Activated T-helper 1 cell treated with anti-CD3 and anti-CD28 coated beads, Interleukin-12 subunit alpha, Interleukin-12 subunit beta, Interleukin-2, Interleukin-4 antibody, amounts not matched to agents 30 ng/mL and 10 ng/mL and 1 ng/mL, durations not matched to agents 14 hours and 24 hours and 36 hours (primary cell): ENCODE results near the gene IRX2. TPM values are rescaled to one million over a fixed set of nuclear protein-coding genes. Genes with fewer than 3 reads are reported as not detected.
A peak's percentile ranks its signal among the peaks of the same experiment; 100 is the strongest.

Source experiments
- DNase-seq: peaks from one replicate; pipeline ENCODE4 v3.0.0; 2021; ENCODE audit warnings: low spot score
- H3K27ac Mint-ChIP-seq: one replicate; pipeline ENCODE4 v1.8.0; 2021; ENCODE audit warnings: mild to moderate bottlenecking, mixed read lengths
- H3K27me3 Mint-ChIP-seq: one replicate; pipeline ENCODE4 v1.8.0; 2022; ENCODE audit warnings: mild to moderate bottlenecking, moderate library complexity, mixed read lengths; ENCODE audit not compliant: insufficient read depth
- H3K36me3 Mint-ChIP-seq: one replicate; pipeline ENCODE4 v1.8.0; 2021; ENCODE audit warnings: low read depth, mixed read lengths
- H3K4me1 Mint-ChIP-seq: one replicate; pipeline ENCODE4 v1.8.0; 2021; ENCODE audit warnings: low read depth, mixed read lengths
- H3K4me3 Mint-ChIP-seq: one replicate; pipeline ENCODE4 v1.8.0; 2021; ENCODE audit warnings: mild to moderate bottlenecking, moderate library complexity, mixed read lengths
- H3K9me3 Mint-ChIP-seq: one replicate; pipeline ENCODE4 v1.8.0; 2021; ENCODE audit warnings: mixed read lengths
- intact Hi-C: fragments of 100-400 bp; cut with micrococcal nuclease; formaldehyde crosslinking; loops from one replicate; pipeline ENCODE4 v1.15.1; 2024
- total RNA-seq: library from RNA; stranded (reverse); gene quantifications from 2 replicates; pipeline ENCODE4 v1.2.3, GENCODE V29; 2022

Gene IRX2
- total RNA-seq: not detected in 2 replicates

- Mint-ChIP-seq H3K27me3 (peaks cover 53% of the 10 kb centered on the region), H3K27ac (peak within 1 kb of the TSS; percentile 74), H3K4me3 (no peak within 1 kb of the TSS), H3K4me1 (no peaks in the 10 kb centered on the region), H3K36me3 (peaks cover 3% of the 10 kb centered on the region), H3K9me3 (no peaks in the 10 kb centered on the region)
- intact Hi-C loops: loop anchor here (5.0 kb wide), 2 partner anchors 841 to 874 kb away; no protein-coding TSS in a partner anchor
- DNase-seq: no peak
Measured at GRCh38 chr5:2751592-2752021, at the start of gene IRX2. Gene IRX2, minus strand, starts transcription at chr5:2751677. Its CDS starts 264 bp downstream, at chr5:2751413.

- no peaks in the 10 kb centered on the region for H3K36me3 Mint-ChIP-seq
- intact Hi-C loops: no loop called here
- no peaks in the 10 kb centered on the region for H3K4me1 Mint-ChIP-seq
- DNase-seq: no peak
- no peaks in the 10 kb centered on the region for H3K27me3 Mint-ChIP-seq
- H3K9me3 Mint-ChIP-seq: no peaks in the 10 kb centered on the region
- no peak overlapping the region for H3K27ac Mint-ChIP-seq
- H3K4me3 Mint-ChIP-seq: no peak overlapping the region
Measured at GRCh38 chr5:2800035-2800434, 48.6 kb upstream of the IRX2 start.

GRCh38 chr5:2797981-2798380, 46.5 kb upstream of the IRX2 start:
- intact Hi-C loops: no loop called here
- H3K4me1 Mint-ChIP-seq: no peaks in the 10 kb centered on the region
- H3K4me3 Mint-ChIP-seq: no peak overlapping the region
- H3K36me3 Mint-ChIP-seq: no peaks in the 10 kb centered on the region
- no peak for DNase-seq
- H3K9me3 Mint-ChIP-seq: peaks cover 4% of the 10 kb centered on the region
- no peak overlapping the region for H3K27ac Mint-ChIP-seq
- H3K27me3 Mint-ChIP-seq: no peaks in the 10 kb centered on the region

- H3K4me3 Mint-ChIP-seq: no peak overlapping the region
- H3K9me3 Mint-ChIP-seq: peaks cover 4% of the 10 kb centered on the region
- no peak overlapping the region for H3K27ac Mint-ChIP-seq
- intact Hi-C loops: no loop called here
- no peaks in the 10 kb centered on the region for H3K27me3 Mint-ChIP-seq
- no peaks in the 10 kb centered on the region for H3K36me3 Mint-ChIP-seq
- no peak for DNase-seq
- H3K4me1 Mint-ChIP-seq: no peaks in the 10 kb centered on the region
Measured at GRCh38 chr5:2797160-2797559, 45.7 kb upstream of the IRX2 start.

GRCh38 chr5:2783223-2783622, 31.7 kb upstream of the IRX2 start:
- Mint-ChIP-seq H3K27me3 (no peaks in the 10 kb centered on the region), H3K27ac (no peak overlapping the region), H3K4me1 (no peaks in the 10 kb centered on the region), H3K9me3 (peaks cover 5% of the 10 kb centered on the region), H3K36me3 (no peaks in the 10 kb centered on the region), H3K4me3 (no peak overlapping the region)
- DNase-seq: no peak
- intact Hi-C loops: no loop called here

GRCh38 chr5:2782658-2783057, 31.2 kb upstream of the IRX2 start:
- Mint-ChIP-seq H3K4me1 (no peaks in the 10 kb centered on the region), H3K36me3 (no peaks in the 10 kb centered on the region), H3K27ac (no peak overlapping the region), H3K27me3 (no peaks in the 10 kb centered on the region), H3K9me3 (peaks cover 5% of the 10 kb centered on the region), H3K4me3 (no peak overlapping the region)
- intact Hi-C loops: no loop called here
- DNase-seq: no peak

GRCh38 chr5:2780421-2781171, 29.1 kb upstream of the IRX2 start:
- intact Hi-C loops: no loop called here
- Mint-ChIP-seq H3K36me3 (no peaks in the 10 kb centered on the region), H3K27me3 (no peaks in the 10 kb centered on the region), H3K9me3 (peaks cover 5% of the 10 kb centered on the region), H3K27ac (no peak overlapping the region), H3K4me1 (no peaks in the 10 kb centered on the region), H3K4me3 (no peak overlapping the region)
- no peak for DNase-seq

- H3K27me3 Mint-ChIP-seq: no peaks in the 10 kb centered on the region
- DNase-seq: no peak
- no peak overlapping the region for H3K4me3 Mint-ChIP-seq
- H3K36me3 Mint-ChIP-seq: no peaks in the 10 kb centered on the region
- intact Hi-C loops: no loop called here
- no peak overlapping the region for H3K27ac Mint-ChIP-seq
- H3K9me3 Mint-ChIP-seq: no peaks in the 10 kb centered on the region
- H3K4me1 Mint-ChIP-seq: no peaks in the 10 kb centered on the region
Measured at GRCh38 chr5:2779459-2779858, 28.0 kb upstream of the IRX2 start.

- Mint-ChIP-seq H3K27ac (no peak overlapping the region), H3K27me3 (no peaks in the 10 kb centered on the region), H3K4me3 (no peak overlapping the region), H3K36me3 (no peaks in the 10 kb centered on the region), H3K4me1 (no peaks in the 10 kb centered on the region), H3K9me3 (no peaks in the 10 kb centered on the region)
- DNase-seq: no peak
- intact Hi-C loops: no loop called here
Measured at GRCh38 chr5:2776337-2777302, 25.1 kb upstream of the IRX2 start.

- Mint-ChIP-seq H3K27me3 (no peaks in the 10 kb centered on the region), H3K4me1 (no peaks in the 10 kb centered on the region), H3K36me3 (no peaks in the 10 kb centered on the region), H3K27ac (no peak overlapping the region), H3K9me3 (no peaks in the 10 kb centered on the region), H3K4me3 (no peak overlapping the region)
- no peak for DNase-seq
- intact Hi-C loops: no loop called here
Measured at GRCh38 chr5:2773327-2773726, 21.9 kb upstream of the IRX2 start.

GRCh38 chr5:2767089-2767488, 15.6 kb upstream of the IRX2 start:
- Mint-ChIP-seq H3K27ac (no peak overlapping the region), H3K4me1 (no peaks in the 10 kb centered on the region), H3K9me3 (no peaks in the 10 kb centered on the region), H3K27me3 (no peaks in the 10 kb centered on the region), H3K4me3 (no peak overlapping the region), H3K36me3 (no peaks in the 10 kb centered on the region)
- no peak for DNase-seq
- intact Hi-C loops: no loop called here

- no peak overlapping the region for H3K4me3 Mint-ChIP-seq
- H3K9me3 Mint-ChIP-seq: no peaks in the 10 kb centered on the region
- no peak overlapping the region for H3K27ac Mint-ChIP-seq
- H3K36me3 Mint-ChIP-seq: no peaks in the 10 kb centered on the region
- intact Hi-C loops: no loop called here
- H3K4me1 Mint-ChIP-seq: no peaks in the 10 kb centered on the region
- no peaks in the 10 kb centered on the region for H3K27me3 Mint-ChIP-seq
- DNase-seq: no peak
Measured at GRCh38 chr5:2764581-2764980, 13.1 kb upstream of the IRX2 start.

- no peak overlapping the region for H3K27ac Mint-ChIP-seq
- H3K27me3 Mint-ChIP-seq: no peaks in the 10 kb centered on the region
- intact Hi-C loops: no loop called here
- H3K36me3 Mint-ChIP-seq: no peaks in the 10 kb centered on the region
- H3K4me3 Mint-ChIP-seq: no peak overlapping the region
- no peaks in the 10 kb centered on the region for H3K9me3 Mint-ChIP-seq
- DNase-seq: no peak
- no peaks in the 10 kb centered on the region for H3K4me1 Mint-ChIP-seq
Measured at GRCh38 chr5:2763533-2763794, 12.0 kb upstream of the IRX2 start.
